ENCODE data around the gene LNX1. TPM values are rescaled to one million over a fixed set of nuclear protein-coding genes. Genes with fewer than 3 reads are reported as not detected.

LNX1 gene
- total and polyA plus RNA-seq, 2 of the 8 experiments (the other 6 are each of a cell fraction or from before 2014, with no cell fraction given): 2.7 to 3.8 TPM

GRCh38 chr4:53478671-53479456 is 112.4 kb downstream of the LNX1 start:
- no peak overlapping the region for H3K9ac ChIP-seq (replicated peaks in 1 of 4; ENCODE audit: extremely low read depth in 1 of 4, low read depth in 3 of 4, low read length in 3 of 4)
- 85% methylated on average over 4 of the region's 4 CpGs; no CpG with 5 or more reads in 1 of the 2 experiments for WGBS, 2 experiments (ENCODE audit: extremely low coverage in 1 of 2, insufficient coverage in 1 of 2, insufficient read length in 1 of 2, insufficient replicate concordance in 2 of 2, low coverage in 1 of 2, low lambda C conversion rate in 2 of 2, missing lambda C conversion rate in 1 of 2)

More at GRCh38 chr4:53478671-53479456, 112.4 kb downstream of the LNX1 start:
- Histone ChIP-seq H4K5ac (ENCODE audit: insufficient read length, low read depth, low read length) (peak overlapping the region; percentile 64), H2BK15ac (ENCODE audit: low read length) (peak overlapping the region; percentile 25; the same call in 1 of the 2 replicates), H2BK20ac (ENCODE audit: low read length) (peak overlapping the region; percentile 99), H3K18ac (ENCODE audit: extremely low read depth, low read length) (peak overlapping the region; percentile 53; the same call in 1 of the 2 replicates), H3K23me2 (ENCODE audit: low read depth, low read length) (no peaks in the 10 kb centered on the region), H3K4me3 (ENCODE audit: extremely low read depth in 1 of 4, insufficient read depth in 2 of 4, low read depth in 3 of 4, low read length in 4 of 4) (no peak overlapping the region), H3K27ac (ENCODE audit: low read depth, low read length) (no peak overlapping the region), H3K56ac (replicated peaks; ENCODE audit: insufficient read length, low read depth, low read length) (no peak overlapping the region), H3K79me1 (ENCODE audit: low read depth, low read length) (no peaks in the 10 kb centered on the region), H4K91ac (replicated peaks; ENCODE audit: insufficient read length, low read length) (no peak overlapping the region), H2BK5ac (ENCODE audit: low read depth, low read length) (peak overlapping the region; percentile 77; the same call in 1 of the 2 replicates), H2AFZ (ENCODE audit: low read length) (no peak overlapping the region), H2BK12ac (ENCODE audit: low read depth, low read length) (peak overlapping the region; percentile 76), H2AK5ac (ENCODE audit: low read depth, low read length) (0 out of 2 replicates have a peak overlapping the region, but pooled peaks have one; percentile 84), H4K20me1 (replicated peaks in 1 of 2; ENCODE audit: control insufficient read depth in 1 of 2, insufficient read depth in 2 of 2, low read length in 2 of 2) (no peaks in the 10 kb centered on the region), H3K14ac (ENCODE audit: insufficient read length) (no peak overlapping the region), H2BK120ac (replicated peaks; ENCODE audit: low read depth, low read length) (peak overlapping the region; percentile 98), H3K9me3 (ENCODE audit: insufficient read depth in 2 of 2, low read depth in 1 of 2, low read length in 1 of 2) (no peaks in the 10 kb centered on the region), H3K27me3 (replicated peaks in 1 of 4; ENCODE audit: control insufficient read depth in 3 of 4, extremely low read depth in 1 of 4, insufficient read depth in 3 of 4, low read length in 3 of 4) (no peaks in the 10 kb centered on the region), H3K4me1 (replicated peaks in 1 of 4; ENCODE audit: control insufficient read depth in 3 of 4, insufficient read depth in 4 of 4, low read length in 3 of 4) (peaks cover 2 to 27% (median 23%) of the 10 kb centered on the region in 4 experiments; a peak in 5 of 7 replicates), H3K23ac (ENCODE audit: insufficient read length) (no peak overlapping the region), H3K4me2 (ENCODE audit: insufficient read depth in 1 of 2, low read depth in 2 of 2, low read length in 2 of 2) (no peak overlapping the region), H4K8ac (ENCODE audit: extremely low read depth, insufficient read depth, low read length) (no peak overlapping the region), H3K36me3 (ENCODE audit: control insufficient read depth in 2 of 4, insufficient read depth in 4 of 4, low read length in 3 of 4) (no peaks in the 10 kb centered on the region; a peak in 1 of 8 replicates), H3K79me2 (ENCODE audit: control insufficient read depth in 1 of 2, insufficient read depth in 2 of 2, low read length in 2 of 2) (no peaks in the 10 kb centered on the region), H3K4ac (replicated peaks; ENCODE audit: insufficient read length, low read depth, low read length) (no peak overlapping the region)
- POLR2A ChIA-PET (ENCODE audit: partially characterized antibody): no interaction called here
- FAIRE-seq (no peak), DNase-seq (ENCODE audit: low read depth in 1 of 2, low spot score in 2 of 2) (no peak)
- CTCF ChIA-PET (ENCODE audit: partially characterized antibody): interaction anchor here (1.0 to 6.4 kb wide), 3 partner anchors 10 to 754 kb away, joined by 3 to 42 read pairs (median 4); no protein-coding TSS in a partner anchor
- TF ChIP-seq BRCA1 (IDR thresholded peaks at IDR 0.05; ENCODE audit: low read depth, low read length): no peak

Measured in H1 (cell line).